ENCODE measurements around the gene STX16.

STX16 gene

DNA sequence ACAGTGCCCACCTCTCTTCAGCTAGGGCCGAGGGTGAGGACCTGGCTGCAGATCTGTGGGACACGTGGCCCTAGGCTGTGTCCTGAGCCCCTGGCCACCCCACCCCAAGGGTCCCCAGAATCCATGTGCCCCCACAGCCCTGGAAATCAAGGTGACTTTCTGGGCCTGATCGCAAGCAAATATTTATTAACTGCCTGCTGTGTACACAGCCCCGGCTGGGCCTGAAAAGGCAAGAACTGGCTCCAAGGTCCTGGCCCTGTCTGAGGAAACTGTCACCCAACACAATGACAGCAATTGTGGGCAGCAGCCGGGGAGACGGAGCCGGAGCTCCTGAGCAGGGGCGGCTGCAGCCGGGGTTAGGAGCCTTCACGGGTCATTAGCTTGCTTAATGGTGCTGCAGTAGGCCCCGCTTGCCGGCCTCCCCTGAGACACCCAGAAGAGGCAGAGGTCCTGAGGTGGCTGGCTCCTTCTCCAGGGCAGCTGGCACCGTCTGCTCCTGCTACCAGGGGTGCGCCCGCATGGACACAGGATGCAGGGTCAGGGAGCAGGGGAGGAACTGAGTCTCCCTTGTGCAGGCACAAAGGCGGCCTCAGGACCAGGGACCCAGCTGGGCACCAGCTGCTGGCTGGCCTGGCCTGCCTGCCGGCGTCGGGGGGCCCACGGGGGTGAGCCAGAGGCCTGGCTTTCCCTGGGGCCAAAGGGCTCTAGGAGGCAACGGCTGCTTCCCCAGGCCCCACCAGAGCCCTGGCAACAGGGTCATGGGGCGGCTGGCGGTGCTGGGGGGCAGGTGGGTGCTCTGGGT lies 65.6 kb downstream of the STX16 start:
- TF ChIP-seq TCF4 (CRISPR knock-in tag; IDR thresholded peaks at IDR 0.05; ENCODE audit: borderline replicate concordance): no peak
- TF ChIP-seq, protein P1, sequence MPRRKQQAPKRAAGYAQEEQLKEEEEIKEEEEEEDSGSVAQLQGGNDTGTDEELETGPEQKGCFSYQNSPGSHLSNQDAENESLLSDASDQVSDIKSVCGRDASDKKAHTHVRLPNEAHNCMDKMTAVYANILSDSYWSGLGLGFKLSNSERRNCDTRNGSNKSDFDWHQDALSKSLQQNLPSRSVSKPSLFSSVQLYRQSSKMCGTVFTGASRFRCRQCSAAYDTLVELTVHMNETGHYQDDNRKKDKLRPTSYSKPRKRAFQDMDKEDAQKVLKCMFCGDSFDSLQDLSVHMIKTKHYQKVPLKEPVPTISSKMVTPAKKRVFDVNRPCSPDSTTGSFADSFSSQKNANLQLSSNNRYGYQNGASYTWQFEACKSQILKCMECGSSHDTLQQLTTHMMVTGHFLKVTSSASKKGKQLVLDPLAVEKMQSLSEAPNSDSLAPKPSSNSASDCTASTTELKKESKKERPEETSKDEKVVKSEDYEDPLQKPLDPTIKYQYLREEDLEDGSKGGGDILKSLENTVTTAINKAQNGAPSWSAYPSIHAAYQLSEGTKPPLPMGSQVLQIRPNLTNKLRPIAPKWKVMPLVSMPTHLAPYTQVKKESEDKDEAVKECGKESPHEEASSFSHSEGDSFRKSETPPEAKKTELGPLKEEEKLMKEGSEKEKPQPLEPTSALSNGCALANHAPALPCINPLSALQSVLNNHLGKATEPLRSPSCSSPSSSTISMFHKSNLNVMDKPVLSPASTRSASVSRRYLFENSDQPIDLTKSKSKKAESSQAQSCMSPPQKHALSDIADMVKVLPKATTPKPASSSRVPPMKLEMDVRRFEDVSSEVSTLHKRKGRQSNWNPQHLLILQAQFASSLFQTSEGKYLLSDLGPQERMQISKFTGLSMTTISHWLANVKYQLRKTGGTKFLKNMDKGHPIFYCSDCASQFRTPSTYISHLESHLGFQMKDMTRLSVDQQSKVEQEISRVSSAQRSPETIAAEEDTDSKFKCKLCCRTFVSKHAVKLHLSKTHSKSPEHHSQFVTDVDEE (CRISPR knock-in tag; IDR thresholded peaks at IDR 0.05): no peak
- no peak for TF ChIP-seq BACH2 (CRISPR knock-in tag; IDR thresholded peaks at IDR 0.05; ENCODE audit: borderline replicate concordance)
- no peak for TF ChIP-seq CSDC2 (CRISPR knock-in tag; IDR thresholded peaks at IDR 0.05)
- TF ChIP-seq ZC3H10 (CRISPR knock-in tag; IDR thresholded peaks at IDR 0.05): no peak
- TF ChIP-seq, protein P2, sequence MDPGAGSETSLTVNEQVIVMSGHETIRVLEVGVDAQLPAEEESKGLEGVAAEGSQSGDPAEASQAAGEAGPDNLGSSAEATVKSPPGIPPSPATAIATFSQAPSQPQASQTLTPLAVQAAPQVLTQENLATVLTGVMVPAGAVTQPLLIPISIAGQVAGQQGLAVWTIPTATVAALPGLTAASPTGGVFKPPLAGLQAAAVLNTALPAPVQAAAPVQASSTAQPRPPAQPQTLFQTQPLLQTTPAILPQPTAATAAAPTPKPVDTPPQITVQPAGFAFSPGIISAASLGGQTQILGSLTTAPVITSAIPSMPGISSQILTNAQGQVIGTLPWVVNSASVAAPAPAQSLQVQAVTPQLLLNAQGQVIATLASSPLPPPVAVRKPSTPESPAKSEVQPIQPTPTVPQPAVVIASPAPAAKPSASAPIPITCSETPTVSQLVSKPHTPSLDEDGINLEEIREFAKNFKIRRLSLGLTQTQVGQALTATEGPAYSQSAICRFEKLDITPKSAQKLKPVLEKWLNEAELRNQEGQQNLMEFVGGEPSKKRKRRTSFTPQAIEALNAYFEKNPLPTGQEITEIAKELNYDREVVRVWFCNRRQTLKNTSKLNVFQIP (CRISPR knock-in tag; IDR thresholded peaks at IDR 0.05; ENCODE audit: borderline replicate concordance, low read depth): no peak
- TF ChIP-seq, protein P3, sequence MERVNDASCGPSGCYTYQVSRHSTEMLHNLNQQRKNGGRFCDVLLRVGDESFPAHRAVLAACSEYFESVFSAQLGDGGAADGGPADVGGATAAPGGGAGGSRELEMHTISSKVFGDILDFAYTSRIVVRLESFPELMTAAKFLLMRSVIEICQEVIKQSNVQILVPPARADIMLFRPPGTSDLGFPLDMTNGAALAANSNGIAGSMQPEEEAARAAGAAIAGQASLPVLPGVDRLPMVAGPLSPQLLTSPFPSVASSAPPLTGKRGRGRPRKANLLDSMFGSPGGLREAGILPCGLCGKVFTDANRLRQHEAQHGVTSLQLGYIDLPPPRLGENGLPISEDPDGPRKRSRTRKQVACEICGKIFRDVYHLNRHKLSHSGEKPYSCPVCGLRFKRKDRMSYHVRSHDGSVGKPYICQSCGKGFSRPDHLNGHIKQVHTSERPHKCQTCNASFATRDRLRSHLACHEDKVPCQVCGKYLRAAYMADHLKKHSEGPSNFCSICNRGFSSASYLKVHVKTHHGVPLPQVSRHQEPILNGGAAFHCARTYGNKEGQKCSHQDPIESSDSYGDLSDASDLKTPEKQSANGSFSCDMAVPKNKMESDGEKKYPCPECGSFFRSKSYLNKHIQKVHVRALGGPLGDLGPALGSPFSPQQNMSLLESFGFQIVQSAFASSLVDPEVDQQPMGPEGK (CRISPR knock-in tag; IDR thresholded peaks at IDR 0.05; ENCODE audit: borderline replicate concordance): no peak
- TF ChIP-seq TOX (CRISPR knock-in tag; IDR thresholded peaks at IDR 0.05; ENCODE audit: borderline replicate concordance): no peak
- TF ChIP-seq ZNF8 (CRISPR knock-in tag; IDR thresholded peaks at IDR 0.05): no peak
- TF ChIP-seq ARNTL (CRISPR knock-in tag; IDR thresholded peaks at IDR 0.05; ENCODE audit: borderline replicate concordance, low read depth): no peak
- no peak for TF ChIP-seq ZFP30 (CRISPR knock-in tag; IDR thresholded peaks at IDR 0.05)
- TF ChIP-seq ISL1 (CRISPR knock-in tag; IDR thresholded peaks at IDR 0.05): no peak
- no peak for TF ChIP-seq RARB (CRISPR knock-in tag; IDR thresholded peaks at IDR 0.05)
- no peak for TF ChIP-seq ZNF70 (CRISPR knock-in tag; IDR thresholded peaks at IDR 0.05)
- no peak for TF ChIP-seq ZNF565 (CRISPR knock-in tag; conservative IDR thresholded peaks at IDR 0.05; ENCODE audit: low read depth)
- TF ChIP-seq ZFP3 (CRISPR knock-in tag; IDR thresholded peaks at IDR 0.05): no peak
- ATAC-seq: no peak

DNA sequence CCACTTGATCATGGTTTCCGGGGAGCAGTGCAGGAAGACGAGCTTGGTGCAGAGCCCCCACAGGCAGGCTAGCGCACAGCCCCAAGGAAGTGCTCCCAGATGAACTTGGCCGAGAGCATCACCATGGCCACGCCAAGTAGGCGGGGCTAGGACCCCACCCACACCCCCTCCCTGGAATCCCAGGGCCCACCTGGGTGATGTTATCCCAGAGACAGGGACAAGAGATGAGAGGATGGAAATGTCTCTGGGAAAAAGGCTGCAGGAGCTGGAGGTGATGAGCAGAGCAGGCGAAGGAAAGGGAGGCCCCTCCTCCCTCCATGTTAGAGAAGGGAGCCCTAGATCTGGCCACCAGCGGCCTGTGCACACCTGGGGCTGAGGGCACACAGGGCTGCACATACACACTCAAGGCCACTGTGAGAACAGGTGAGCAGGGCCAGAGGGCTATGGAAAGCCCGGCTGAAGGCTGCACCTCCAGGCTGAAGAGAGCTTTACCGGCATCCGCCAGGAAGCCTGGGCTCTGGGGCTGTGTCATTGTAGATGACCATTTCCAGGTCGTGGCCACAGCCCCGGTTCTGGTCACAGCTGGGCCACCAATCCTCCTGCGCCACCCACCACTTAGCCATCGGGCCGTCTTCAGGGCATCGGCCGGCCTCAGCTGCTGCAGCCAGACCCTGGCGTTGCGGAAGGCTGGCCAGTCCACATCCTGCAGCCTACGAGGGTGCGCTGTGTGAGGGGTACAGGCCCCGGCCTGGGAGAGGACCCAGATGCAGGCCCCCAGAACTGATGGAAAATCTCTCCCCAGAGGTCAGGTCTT lies 66.4 kb downstream of the STX16 start:
- no peak for TF ChIP-seq ZNF70 (CRISPR knock-in tag; IDR thresholded peaks at IDR 0.05)
- ATAC-seq: no peak

DNA sequence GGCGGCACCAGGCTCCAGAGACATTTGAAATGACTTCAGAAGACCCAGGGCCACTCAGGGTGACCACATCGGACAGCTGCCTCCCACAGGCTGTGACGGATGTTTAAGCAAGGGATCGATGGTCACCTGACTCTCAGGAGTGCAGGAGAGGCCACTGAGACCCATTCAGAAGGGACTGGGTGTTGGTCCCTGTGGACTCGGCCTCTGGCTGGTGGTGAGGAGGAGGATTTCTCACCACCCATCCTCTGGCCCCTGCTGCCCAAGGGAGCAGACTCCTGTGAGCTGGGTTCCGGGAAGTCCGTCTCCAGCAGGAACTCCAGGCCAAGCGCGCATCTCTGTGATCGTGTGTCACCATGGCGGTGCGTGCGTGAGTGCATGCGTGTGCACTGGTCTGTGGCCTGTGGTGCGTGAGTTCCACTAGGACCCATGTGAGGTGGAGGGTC lies 67.1 kb downstream of the STX16 start:
- no peak for TF ChIP-seq TCF4 (CRISPR knock-in tag; IDR thresholded peaks at IDR 0.05; ENCODE audit: borderline replicate concordance)
- no peak for ATAC-seq

DNA sequence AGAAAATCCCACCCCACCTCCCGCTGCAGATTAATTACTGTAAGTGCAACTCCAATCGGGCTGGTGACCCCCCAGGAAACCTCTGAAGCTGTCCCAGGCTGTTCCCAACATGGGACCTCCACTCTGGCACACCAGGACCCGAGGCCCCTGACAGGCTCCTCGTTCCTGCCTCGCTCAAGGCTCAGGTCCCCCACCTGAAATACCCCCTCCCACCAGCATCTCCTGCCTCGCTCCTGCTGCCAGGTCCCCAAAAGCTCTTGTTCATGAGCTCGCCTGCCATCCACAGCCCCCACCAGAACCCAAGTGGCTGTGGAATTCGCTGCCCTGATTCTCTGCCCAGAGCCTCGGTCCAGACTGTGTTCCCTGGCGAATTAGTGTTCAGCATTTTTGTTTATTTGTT lies 67.6 kb downstream of the STX16 start:
- TF ChIP-seq, protein P4, sequence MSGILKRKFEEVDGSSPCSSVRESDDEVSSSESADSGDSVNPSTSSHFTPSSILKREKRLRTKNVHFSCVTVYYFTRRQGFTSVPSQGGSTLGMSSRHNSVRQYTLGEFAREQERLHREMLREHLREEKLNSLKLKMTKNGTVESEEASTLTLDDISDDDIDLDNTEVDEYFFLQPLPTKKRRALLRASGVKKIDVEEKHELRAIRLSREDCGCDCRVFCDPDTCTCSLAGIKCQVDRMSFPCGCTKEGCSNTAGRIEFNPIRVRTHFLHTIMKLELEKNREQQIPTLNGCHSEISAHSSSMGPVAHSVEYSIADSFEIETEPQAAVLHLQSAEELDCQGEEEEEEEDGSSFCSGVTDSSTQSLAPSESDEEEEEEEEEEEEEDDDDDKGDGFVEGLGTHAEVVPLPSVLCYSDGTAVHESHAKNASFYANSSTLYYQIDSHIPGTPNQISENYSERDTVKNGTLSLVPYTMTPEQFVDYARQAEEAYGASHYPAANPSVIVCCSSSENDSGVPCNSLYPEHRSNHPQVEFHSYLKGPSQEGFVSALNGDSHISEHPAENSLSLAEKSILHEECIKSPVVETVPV (CRISPR knock-in tag; IDR thresholded peaks at IDR 0.05): no peak
- TF ChIP-seq OSR1 (CRISPR knock-in tag; IDR thresholded peaks at IDR 0.05): no peak
- TF ChIP-seq CSDC2 (CRISPR knock-in tag; IDR thresholded peaks at IDR 0.05): no peak
- TF ChIP-seq TOX (CRISPR knock-in tag; IDR thresholded peaks at IDR 0.05; ENCODE audit: borderline replicate concordance): no peak
- TF ChIP-seq, protein P1 (CRISPR knock-in tag; IDR thresholded peaks at IDR 0.05): no peak
- TF ChIP-seq ZNF565 (CRISPR knock-in tag; conservative IDR thresholded peaks at IDR 0.05; ENCODE audit: low read depth): no peak
- TF ChIP-seq, protein P2 (CRISPR knock-in tag; IDR thresholded peaks at IDR 0.05; ENCODE audit: borderline replicate concordance, low read depth): no peak
- TF ChIP-seq ISL1 (CRISPR knock-in tag; IDR thresholded peaks at IDR 0.05): no peak
- no peak for TF ChIP-seq TCF4 (CRISPR knock-in tag; IDR thresholded peaks at IDR 0.05; ENCODE audit: borderline replicate concordance)
- ATAC-seq: no peak

All from SK-N-SH treated with all-trans-retinoic acid at 6 μM for 48 hours (cell line).